Omental fat pad (tissue), 4 donors: Measurements from ENCODE around the gene CFP. TPM values are rescaled to one million over a fixed set of nuclear protein-coding genes. Genes with fewer than 3 reads are reported as not detected.

Experiments
- ATAC-seq: fragments of 150-250 bp; one replicate; pipeline ENCODE4 v1.9.1; 2016; ENCODE audit warnings: mild to moderate bottlenecking, moderate library complexity; ENCODE audit not compliant: low FRiP score
- DNase-seq: peaks from one replicate; pipeline ENCODE4 v3.0.0-alpha.2; 2019; ENCODE audit warnings: low spot score
- CTCF ChIP-seq, 3 donors: fragments of 450-650 bp; IDR thresholded peaks; one replicate each; pipeline ENCODE4 v1.5.1; 2016 to 2017; ENCODE audit warnings: antibody characterized with exemption in 3 of 3, mild to moderate bottlenecking in 3 of 3, moderate library complexity in 2 of 3
- total RNA-seq, 4 donors: library from RNA; depleted of rRNA; stranded (reverse); fragments of >200 nt; gene quantifications; one replicate each; pipeline ENCODE4 v1.1.0, GENCODE V29; 2016

Gene CFP
- total RNA-seq, 4 donors from 2014 or later: 7.4 to 53.9 (median 11.2) TPM

- DNase-seq: no peak
- no peak for TF ChIP-seq CTCF (IDR thresholded peaks at IDR 0.05)
- no peak for ATAC-seq
Measured at GRCh38 chrX:47625365-47625764, 4.4 kb downstream of the CFP start.

- ATAC-seq (no peak), DNase-seq (no peak)
- no peak for TF ChIP-seq CTCF (IDR thresholded peaks at IDR 0.05)
Measured at GRCh38 chrX:47623540-47624027, 6.1 kb downstream of the CFP start.

- no peak for TF ChIP-seq CTCF (IDR thresholded peaks at IDR 0.05)
- ATAC-seq: no peak
- DNase-seq: no peak
Measured at GRCh38 chrX:47621851-47622250, 7.9 kb downstream of the CFP start.

GRCh38 chrX:47620303-47620685 lies 9.4 kb downstream of the CFP start:
- no peak for TF ChIP-seq CTCF (IDR thresholded peaks at IDR 0.05)
- ATAC-seq (no peak), DNase-seq (no peak)

GRCh38 chrX:47619486-47620302 lies 10.0 kb downstream of the CFP start, which contains the start of gene SYN1:
Gene SYN1 (minus strand): TSS chrX:47619857. CDS start chrX:47619728, 129 bp downstream.
- DNase-seq: no peak
- ATAC-seq: peak; percentile 81
- no peak for TF ChIP-seq CTCF (IDR thresholded peaks at IDR 0.05)

- ATAC-seq: no peak
- DNase-seq: no peak
- no peak for TF ChIP-seq CTCF (IDR thresholded peaks at IDR 0.05)
Measured at GRCh38 chrX:47618923-47619485, 10.7 kb downstream of the CFP start.
